Mesenteric fat pad (tissue), 1 donor: ENCODE data around the gene OPTC. TPM values are rescaled to one million over a fixed set of nuclear protein-coding genes. Genes with fewer than 3 reads are reported as not detected.
"Not testable (repeated sequence)": the region's sequence is repeated elsewhere in the genome, so short reads cannot be mapped to it uniquely, and the experiment has no call there.

Experiments used
- DNase-seq: peaks from one replicate; pipeline ENCODE4 v3.0.0-alpha.2; 2020; ENCODE audit warnings: low spot score
- total RNA-seq: library from RNA; stranded (reverse); fragmentation: NEBNext Ultra II Directional; extraction: Animal tissue kit (Norgen Biotek cat#: 25700); gene quantifications from one replicate; pipeline ENCODE4 v1.2.1, GENCODE V29; 2021
- donor health status: DM: yes; HTN: yes; CAD: no.

OPTC gene
- total RNA-seq, 1 donor from 2014 or later, result not detected

- DNase-seq, result no peak
These were observed 28.7 kb upstream of the OPTC start for GRCh38 chr1:203465146-203465798.

GRCh38 chr1:203465948-203466347, 28.0 kb upstream of the OPTC start:
- DNase-seq, result no peak

GRCh38 chr1:203466906-203467549, 26.9 kb upstream of the OPTC start:
- not testable (repeated sequence) for DNase-seq

GRCh38 chr1:203467550-203467921, 26.4 kb upstream of the OPTC start:
- DNase-seq, result no peak

- DNase-seq, result no peak
These were observed 25.6 kb upstream of the OPTC start for GRCh38 chr1:203468326-203468725.

GRCh38 chr1:203470240-203470639, 23.7 kb upstream of the OPTC start:
- no peak for DNase-seq

- DNase-seq, result no peak
These were observed 22.1 kb upstream of the OPTC start for GRCh38 chr1:203471841-203472240.

- DNase-seq, result no peak
These were observed 20.7 kb upstream of the OPTC start for GRCh38 chr1:203473281-203473680.

GRCh38 chr1:203473781-203474305, 20.1 kb upstream of the OPTC start:
- DNase-seq, result no peak

GRCh38 chr1:203475012-203475981, 18.7 kb upstream of the OPTC start, which contains the start of gene PRELP:
PRELP (plus strand) TSS chr1:203475806; CDS start chr1:203483185, 7,379 bp downstream.
- DNase-seq, result no peak

- DNase-seq, result no peak
These were observed 17.6 kb upstream of the OPTC start for GRCh38 chr1:203476216-203476814.

GRCh38 chr1:203477748-203478147, 16.2 kb upstream of the OPTC start:
- no peak for DNase-seq

GRCh38 chr1:203478231-203478630, 15.7 kb upstream of the OPTC start:
- no peak for DNase-seq

- DNase-seq, result no peak
These were observed 15.0 kb upstream of the OPTC start for GRCh38 chr1:203478986-203479385.

GRCh38 chr1:203479646-203480045, 14.3 kb upstream of the OPTC start:
- DNase-seq, result no peak

GRCh38 chr1:203480084-203480483, 13.9 kb upstream of the OPTC start:
- DNase-seq, result no peak

GRCh38 chr1:203480525-203481084, 13.3 kb upstream of the OPTC start:
- no peak for DNase-seq

GRCh38 chr1:203481196-203481595, 12.8 kb upstream of the OPTC start:
- no peak for DNase-seq

- no peak for DNase-seq
These were observed 7.2 kb upstream of the OPTC start for GRCh38 chr1:203486618-203487370.

GRCh38 chr1:203488539-203488938, 5.4 kb upstream of the OPTC start:
- no peak for DNase-seq
